Stimulated activated naive CD8-positive, alpha-beta T cell treated with anti-CD3 and anti-CD28 coated beads, Interleukin-15, Interleukin-2, amounts not matched to agents 100 ng/mL and 50 ng/mL, for 24 hours (primary cell): Measurements from ENCODE around the gene ABCC1.
"Not testable (repeated sequence)": the region's sequence is repeated elsewhere in the genome, so short reads cannot be mapped to it uniquely, and the experiment has no call there.

Experiments used
- H3K27ac Mint-ChIP-seq: one replicate; pipeline ENCODE4 v1.8.0; 2021; ENCODE audit warnings: mild to moderate bottlenecking, mixed read lengths
- H3K27me3 Mint-ChIP-seq: one replicate; pipeline ENCODE4 v1.8.0; 2021; ENCODE audit warnings: mixed read lengths
- H3K36me3 Mint-ChIP-seq: one replicate; pipeline ENCODE4 v1.8.0; 2021; ENCODE audit warnings: low read depth, mixed read lengths
- H3K4me1 Mint-ChIP-seq: one replicate; pipeline ENCODE4 v1.8.0; 2021; ENCODE audit warnings: low read depth, mixed read lengths
- H3K4me3 Mint-ChIP-seq: one replicate; pipeline ENCODE4 v1.8.0; 2021; ENCODE audit warnings: mild to moderate bottlenecking, mixed read lengths
- H3K9me3 Mint-ChIP-seq: one replicate; pipeline ENCODE4 v1.8.0; 2021; ENCODE audit warnings: mixed read lengths

The ABCC1 gene

GRCh38 chr16:16178455-16179162 is 229.2 kb downstream of the ABCC1 start:
- Mint-ChIP-seq H3K36me3 (no peaks in the 10 kb centered on the region), H3K27ac (no peak overlapping the region), H3K4me3 (no peak overlapping the region), H3K27me3 (peaks cover 3% of the 10 kb centered on the region), H3K9me3 (peaks cover 4% of the 10 kb centered on the region), H3K4me1 (no peaks in the 10 kb centered on the region)

- not testable (repeated sequence) for H3K27ac Mint-ChIP-seq, H3K4me1 Mint-ChIP-seq, H3K36me3 Mint-ChIP-seq, H3K4me3 Mint-ChIP-seq, H3K27me3 Mint-ChIP-seq, H3K9me3 Mint-ChIP-seq
These were observed 232.3 kb downstream of the ABCC1 start for GRCh38 chr16:16181748-16182147.

GRCh38 chr16:16182918-16183317 is 233.5 kb downstream of the ABCC1 start:
- H3K9me3 Mint-ChIP-seq, result no peaks in the 10 kb centered on the region
- H3K36me3 Mint-ChIP-seq, result no peaks in the 10 kb centered on the region
- H3K27me3 Mint-ChIP-seq, result peaks cover 3% of the 10 kb centered on the region
- no peak overlapping the region for H3K27ac Mint-ChIP-seq
- H3K4me1 Mint-ChIP-seq, result no peaks in the 10 kb centered on the region
- no peak overlapping the region for H3K4me3 Mint-ChIP-seq

- Mint-ChIP-seq H3K36me3 (no peaks in the 10 kb centered on the region), H3K4me1 (no peaks in the 10 kb centered on the region), H3K27me3 (peaks cover 3% of the 10 kb centered on the region), H3K4me3 (no peak overlapping the region), H3K9me3 (no peaks in the 10 kb centered on the region), H3K27ac (no peak overlapping the region)
These were observed 234.1 kb downstream of the ABCC1 start for GRCh38 chr16:16183562-16183961.

- H3K9me3 Mint-ChIP-seq, result no peaks in the 10 kb centered on the region
- H3K27ac Mint-ChIP-seq, result no peak overlapping the region
- no peak overlapping the region for H3K4me3 Mint-ChIP-seq
- peaks cover 3% of the 10 kb centered on the region for H3K27me3 Mint-ChIP-seq
- no peaks in the 10 kb centered on the region for H3K36me3 Mint-ChIP-seq
- no peaks in the 10 kb centered on the region for H3K4me1 Mint-ChIP-seq
These were observed 235.2 kb downstream of the ABCC1 start for GRCh38 chr16:16184594-16184993.

GRCh38 chr16:16185095-16185494 is 235.7 kb downstream of the ABCC1 start:
- no peaks in the 10 kb centered on the region for H3K36me3 Mint-ChIP-seq
- H3K27ac Mint-ChIP-seq, result no peak overlapping the region
- peaks cover 3% of the 10 kb centered on the region for H3K27me3 Mint-ChIP-seq
- no peak overlapping the region for H3K4me3 Mint-ChIP-seq
- H3K9me3 Mint-ChIP-seq, result no peaks in the 10 kb centered on the region
- no peaks in the 10 kb centered on the region for H3K4me1 Mint-ChIP-seq

GRCh38 chr16:16186820-16187219 is 237.4 kb downstream of the ABCC1 start:
- H3K9me3 Mint-ChIP-seq, result no peaks in the 10 kb centered on the region
- no peaks in the 10 kb centered on the region for H3K4me1 Mint-ChIP-seq
- no peak overlapping the region for H3K4me3 Mint-ChIP-seq
- no peak overlapping the region for H3K27ac Mint-ChIP-seq
- no peaks in the 10 kb centered on the region for H3K36me3 Mint-ChIP-seq
- H3K27me3 Mint-ChIP-seq, result peaks cover 3% of the 10 kb centered on the region

- no peaks in the 10 kb centered on the region for H3K4me1 Mint-ChIP-seq
- no peak overlapping the region for H3K4me3 Mint-ChIP-seq
These were observed 239.4 kb downstream of the ABCC1 start for GRCh38 chr16:16188827-16189226.

GRCh38 chr16:16189842-16190241 is 240.4 kb downstream of the ABCC1 start:
- H3K27me3 Mint-ChIP-seq, result peaks cover 3% of the 10 kb centered on the region
- no peaks in the 10 kb centered on the region for H3K4me1 Mint-ChIP-seq
- H3K9me3 Mint-ChIP-seq, result no peaks in the 10 kb centered on the region
- H3K36me3 Mint-ChIP-seq, result no peaks in the 10 kb centered on the region
- no peak overlapping the region for H3K27ac Mint-ChIP-seq
- no peak overlapping the region for H3K4me3 Mint-ChIP-seq

More at GRCh38 chr16:16188827-16189226, 239.4 kb downstream of the ABCC1 start:
- Mint-ChIP-seq H3K9me3 (no peaks in the 10 kb centered on the region), H3K27me3 (no peaks in the 10 kb centered on the region), H3K27ac (no peak overlapping the region), H3K36me3 (no peaks in the 10 kb centered on the region)

GRCh38 chr16:16190546-16190945 is 241.1 kb downstream of the ABCC1 start:
- no peaks in the 10 kb centered on the region for H3K4me1 Mint-ChIP-seq
- peaks cover 3% of the 10 kb centered on the region for H3K27me3 Mint-ChIP-seq
- no peak overlapping the region for H3K27ac Mint-ChIP-seq
- no peak overlapping the region for H3K4me3 Mint-ChIP-seq
- H3K9me3 Mint-ChIP-seq, result no peaks in the 10 kb centered on the region
- no peaks in the 10 kb centered on the region for H3K36me3 Mint-ChIP-seq

- not testable (repeated sequence) for H3K36me3 Mint-ChIP-seq, H3K4me3 Mint-ChIP-seq, H3K27me3 Mint-ChIP-seq, H3K9me3 Mint-ChIP-seq, H3K4me1 Mint-ChIP-seq, H3K27ac Mint-ChIP-seq
These were observed 241.6 kb downstream of the ABCC1 start for GRCh38 chr16:16190966-16191365.

GRCh38 chr16:16191493-16192167 is 242.2 kb downstream of the ABCC1 start:
- peaks cover 5% of the 10 kb centered on the region for H3K27me3 Mint-ChIP-seq
- no peaks in the 10 kb centered on the region for H3K36me3 Mint-ChIP-seq
- no peak overlapping the region for H3K4me3 Mint-ChIP-seq
- H3K9me3 Mint-ChIP-seq, result no peaks in the 10 kb centered on the region
- H3K4me1 Mint-ChIP-seq, result no peaks in the 10 kb centered on the region
- H3K27ac Mint-ChIP-seq, result no peak overlapping the region
